Tibial artery (tissue), 4 donors: ENCODE results near the gene OTOP2.

Experiments used
- DNase-seq, 2 donors: peaks; one replicate each; pipeline ENCODE4 v3.0.0-alpha.2; 2019
- H3K27ac ChIP-seq, 2 donors: fragments of 200-600 bp; sonication (generic) in 1 of 2; 1 replicate in 1 of 2; 2 replicates in 1 of 2; pipeline ENCODE4 v1.5.1; 2018 to 2019; ENCODE audit warnings: mild to moderate bottlenecking in 1 of 2
- H3K27me3 ChIP-seq, 2 donors: fragments of 200-600 bp; sonication (generic) in 1 of 2; one replicate each; pipeline versions ENCODE4 v1.5.1 to v1.6.0; 2016 to 2019
- H3K36me3 ChIP-seq, 3 donors: fragments of 200-600 bp; sonication (generic) in 2 of 3; one replicate each; pipeline ENCODE4 v1.5.1; 2016 to 2019; ENCODE audit warnings: mild to moderate bottlenecking in 2 of 3
- H3K4me1 ChIP-seq, 4 donors: fragments of 200-600 bp; sonication (generic) in 2 of 4; 1 replicate in 3 of 4; 2 replicates in 1 of 4; pipeline ENCODE4 v1.5.1; 2016 to 2019
- H3K4me3 ChIP-seq, 2 donors: fragments of 200-600 bp; sonication (generic) in 1 of 2; 1 replicate in 1 of 2; 2 replicates in 1 of 2; pipeline ENCODE4 v1.5.1; 2018 to 2019; ENCODE audit warnings: mild to moderate bottlenecking in 2 of 2
- H3K9me3 ChIP-seq, 3 donors: fragments of 200-600 bp; sonication (generic) in 1 of 3; one replicate each; pipeline ENCODE4 v1.5.1; 2016 to 2019
- CTCF ChIP-seq, 2 experiments: fragments of 200-600 bp in 1 of 2; fragments of 450-650 bp in 1 of 2; IDR thresholded peaks; one replicate each; pipeline ENCODE4 v1.5.1; 2017 to 2019; ENCODE audit warnings: antibody characterized with exemption in 2 of 2, mild to moderate bottlenecking in 1 of 2, moderate library complexity in 1 of 2
- intact Hi-C: fragments of 100-400 bp; cut with DNase I; formaldehyde crosslinking; loops from one replicate; pipeline ENCODE4 v1.15.0; 2023; ENCODE audit warnings: low total_unique reads

Gene OTOP2

GRCh38 chr17:74921026-74921681 lies 2.9 kb upstream of the OTOP2 start:
- no peak overlapping the region for H3K27ac ChIP-seq
- H3K36me3 ChIP-seq, result no peaks in the 10 kb centered on the region
- no peaks in the 10 kb centered on the region for H3K9me3 ChIP-seq
- DNase-seq, result no peak
- no peak overlapping the region for H3K4me3 ChIP-seq
- intact Hi-C loops, result no loop called here
- TF ChIP-seq CTCF (IDR thresholded peaks at IDR 0.05), result no peak
- H3K4me1 ChIP-seq, result peaks cover 0 to 25% (median 22%) of the 10 kb centered on the region in 4 donors
- peaks cover 5 to 93% of the 10 kb centered on the region in 2 donors for H3K27me3 ChIP-seq

GRCh38 chr17:74921769-74922168 lies 2.3 kb upstream of the OTOP2 start:
- H3K4me1 ChIP-seq, result peaks cover 0 to 25% (median 22%) of the 10 kb centered on the region in 4 donors
- H3K36me3 ChIP-seq, result no peaks in the 10 kb centered on the region
- intact Hi-C loops, result no loop called here
- H3K27me3 ChIP-seq, result peaks cover 5 to 89% of the 10 kb centered on the region in 2 donors
- H3K4me3 ChIP-seq, result no peak overlapping the region
- no peak overlapping the region for H3K27ac ChIP-seq
- no peak for TF ChIP-seq CTCF (IDR thresholded peaks at IDR 0.05)
- H3K9me3 ChIP-seq, result no peaks in the 10 kb centered on the region
- no peak for DNase-seq

- Histone ChIP-seq H3K4me1 (peaks cover 0 to 25% (median 22%) of the 10 kb centered on the region in 4 donors), H3K36me3 (no peaks in the 10 kb centered on the region), H3K27me3 (peaks cover 5 to 89% of the 10 kb centered on the region in 2 donors), H3K27ac (no peak overlapping the region), H3K4me3 (no peak overlapping the region), H3K9me3 (no peaks in the 10 kb centered on the region)
- TF ChIP-seq CTCF (IDR thresholded peaks at IDR 0.05), result no peak
- no peak for DNase-seq
- intact Hi-C loops, result no loop called here
These were observed 1.9 kb upstream of the OTOP2 start for GRCh38 chr17:74922172-74922571.

- intact Hi-C loops, result no loop called here
- H3K4me3 ChIP-seq, result peak within 1 kb of the TSS in 1 of 2 donors; percentile 32
- H3K27ac ChIP-seq, result no peak within 1 kb of the TSS
- H3K4me1 ChIP-seq, result peaks cover 0 to 25% (median 22%) of the 10 kb centered on the region in 4 donors
- H3K36me3 ChIP-seq, result no peaks in the 10 kb centered on the region
- peaks cover 5 to 91% of the 10 kb centered on the region in 2 donors for H3K27me3 ChIP-seq
- DNase-seq, result no peak
- TF ChIP-seq CTCF (IDR thresholded peaks at IDR 0.05), result no peak
- H3K9me3 ChIP-seq, result no peaks in the 10 kb centered on the region
These were observed 1.2 kb upstream of the OTOP2 start, which contains the start of gene USH1G for GRCh38 chr17:74922694-74923537. Gene USH1G, minus strand, starts transcription at chr17:74923255. Its CDS starts 182 bp downstream, at chr17:74923073.

GRCh38 chr17:74923538-74924249 lies 379 bp upstream of the OTOP2 start:
- H3K4me3 ChIP-seq, result peak overlapping the region in 1 of 2 donors; percentile 32
- H3K9me3 ChIP-seq, result no peaks in the 10 kb centered on the region
- no peaks in the 10 kb centered on the region for H3K36me3 ChIP-seq
- H3K27me3 ChIP-seq, result peaks cover 5 to 93% of the 10 kb centered on the region in 2 donors
- peak in 1 of 2 donors; percentile 54 for DNase-seq
- peak; percentile 45 to 69 for TF ChIP-seq CTCF (IDR thresholded peaks at IDR 0.05)
- H3K4me1 ChIP-seq, result peaks cover 0 to 25% (median 22%) of the 10 kb centered on the region in 4 donors
- intact Hi-C loops, result no loop called here
- no peak overlapping the region for H3K27ac ChIP-seq
